Left ventricle myocardium inferior (tissue), 1 donor: ENCODE data around the gene HGF. TPM values are rescaled to one million over a fixed set of nuclear protein-coding genes. Genes with fewer than 3 reads are reported as not detected.
A peak's percentile ranks its signal among the peaks of the same experiment; 100 is the strongest.

ENCODE experiments used
- DNase-seq: peaks from one replicate; pipeline ENCODE4 v3.0.0-alpha.2; 2020
- H3K27ac ChIP-seq: fragments of 200-600 bp; replicated peaks from 2 replicates; pipeline ENCODE4 v1.8.0; 2021
- H3K27me3 ChIP-seq: fragments of 200-600 bp; 2 replicates; pipeline ENCODE4 v1.8.0; 2021; ENCODE audit warnings: low read depth
- H3K36me3 ChIP-seq: fragments of 200-600 bp; 2 replicates; pipeline ENCODE4 v1.8.0; 2021
- H3K4me1 ChIP-seq: fragments of 200-600 bp; 2 replicates; pipeline ENCODE4 v1.8.0; 2021
- H3K4me3 ChIP-seq: fragments of 200-600 bp; 2 replicates; pipeline ENCODE4 v1.8.0; 2021; ENCODE audit warnings: mild to moderate bottlenecking, moderate library complexity
- H3K9me3 ChIP-seq: fragments of 200-600 bp; replicated peaks from 2 replicates; pipeline ENCODE4 v1.8.0; 2021
- intact Hi-C: fragments of 100-400 bp; cut with micrococcal nuclease; formaldehyde crosslinking; loops from one replicate; pipeline ENCODE4 v1.11.0; 2022
- total RNA-seq: library from RNA; stranded (reverse); fragmentation: NEBNext Ultra II Directional; extraction: Animal tissue kit (Norgen Biotek cat#: 25700); gene quantifications from one replicate; pipeline ENCODE4 v1.2.1, GENCODE V29; 2021
- TF ChIP-seq, protein P1 (sequence below): fragments of 200-600 bp; IDR thresholded peaks from 2 replicates; pipeline ENCODE4 v1.8.0; 2021; ENCODE audit warnings: antibody characterized with exemption, mild to moderate bottlenecking, borderline replicate concordance
- donor health status: DM: no; HTN: yes; CAD: no; lungs with severe emphysema.

HGF gene
- total RNA-seq, 1 donor from 2014 or later: 2.3 TPM

DNA sequence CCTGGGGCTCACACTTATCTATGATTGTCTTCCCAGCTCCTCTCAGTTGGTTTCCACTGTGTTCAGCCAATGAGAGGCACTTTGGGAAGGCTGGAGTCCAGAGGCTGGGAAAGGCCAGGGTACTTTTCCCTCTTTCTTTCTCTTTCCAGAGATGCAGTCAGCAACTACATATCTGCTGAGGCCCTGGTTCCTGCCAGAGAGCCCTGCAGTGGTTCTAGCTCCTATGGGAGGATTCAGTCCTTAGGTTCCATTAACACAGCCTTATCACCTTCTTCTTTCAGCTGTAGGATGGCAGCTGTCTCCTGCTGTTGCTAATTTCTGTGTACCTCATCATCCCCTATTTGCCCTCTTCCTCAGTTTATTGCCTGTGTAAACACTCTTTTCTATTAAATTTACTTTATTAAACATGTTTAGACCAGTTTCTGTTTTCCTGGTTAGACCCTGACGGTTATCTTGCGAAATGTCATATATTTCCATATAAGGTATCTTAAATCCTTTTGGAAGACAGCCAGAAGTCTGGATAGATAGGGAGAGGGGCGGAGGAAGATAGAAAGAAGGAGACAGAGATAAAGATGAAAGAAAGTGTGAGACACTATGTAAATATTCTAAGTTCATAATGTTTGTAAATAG, 100.3 kb downstream of the HGF start:
- DNase-seq: no peak
- Histone ChIP-seq H3K4me3 (no peak overlapping the region), H3K4me1 (peaks cover 8% of the 10 kb centered on the region), H3K9me3 (no peaks in the 10 kb centered on the region), H3K27me3 (no peaks in the 10 kb centered on the region), H3K36me3 (no peaks in the 10 kb centered on the region), H3K27ac (no peak overlapping the region)
- TF ChIP-seq, protein P1, sequence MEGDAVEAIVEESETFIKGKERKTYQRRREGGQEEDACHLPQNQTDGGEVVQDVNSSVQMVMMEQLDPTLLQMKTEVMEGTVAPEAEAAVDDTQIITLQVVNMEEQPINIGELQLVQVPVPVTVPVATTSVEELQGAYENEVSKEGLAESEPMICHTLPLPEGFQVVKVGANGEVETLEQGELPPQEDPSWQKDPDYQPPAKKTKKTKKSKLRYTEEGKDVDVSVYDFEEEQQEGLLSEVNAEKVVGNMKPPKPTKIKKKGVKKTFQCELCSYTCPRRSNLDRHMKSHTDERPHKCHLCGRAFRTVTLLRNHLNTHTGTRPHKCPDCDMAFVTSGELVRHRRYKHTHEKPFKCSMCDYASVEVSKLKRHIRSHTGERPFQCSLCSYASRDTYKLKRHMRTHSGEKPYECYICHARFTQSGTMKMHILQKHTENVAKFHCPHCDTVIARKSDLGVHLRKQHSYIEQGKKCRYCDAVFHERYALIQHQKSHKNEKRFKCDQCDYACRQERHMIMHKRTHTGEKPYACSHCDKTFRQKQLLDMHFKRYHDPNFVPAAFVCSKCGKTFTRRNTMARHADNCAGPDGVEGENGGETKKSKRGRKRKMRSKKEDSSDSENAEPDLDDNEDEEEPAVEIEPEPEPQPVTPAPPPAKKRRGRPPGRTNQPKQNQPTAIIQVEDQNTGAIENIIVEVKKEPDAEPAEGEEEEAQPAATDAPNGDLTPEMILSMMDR: no peak
- intact Hi-C loops: no loop called here

DNA sequence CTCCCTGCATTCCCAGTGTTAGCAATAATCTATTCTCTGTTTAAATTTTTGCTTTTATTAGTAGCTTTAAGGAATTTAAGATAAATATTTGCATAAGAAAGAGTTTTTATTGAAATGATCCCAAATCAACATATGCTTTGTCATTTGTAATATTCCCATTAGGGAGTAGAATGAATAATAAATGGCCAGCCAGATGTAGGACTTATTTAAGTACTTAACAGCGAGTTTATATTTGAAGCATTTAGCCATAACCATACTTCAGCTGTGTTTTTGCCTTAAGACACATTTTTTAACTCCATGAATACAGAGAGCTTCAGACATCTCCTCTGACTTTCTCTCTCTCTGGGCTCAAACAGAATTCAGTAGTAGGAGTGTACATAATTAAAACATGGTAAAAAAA, 103.6 kb downstream of the HGF start:
- DNase-seq: no peak
- intact Hi-C loops: no loop called here
- TF ChIP-seq, protein P1: no peak
- no peaks in the 10 kb centered on the region for H3K27me3 ChIP-seq
- no peaks in the 10 kb centered on the region for H3K9me3 ChIP-seq
- H3K27ac ChIP-seq: no peak overlapping the region
- no peak overlapping the region for H3K4me3 ChIP-seq
- no peaks in the 10 kb centered on the region for H3K36me3 ChIP-seq
- no peaks in the 10 kb centered on the region for H3K4me1 ChIP-seq

DNA sequence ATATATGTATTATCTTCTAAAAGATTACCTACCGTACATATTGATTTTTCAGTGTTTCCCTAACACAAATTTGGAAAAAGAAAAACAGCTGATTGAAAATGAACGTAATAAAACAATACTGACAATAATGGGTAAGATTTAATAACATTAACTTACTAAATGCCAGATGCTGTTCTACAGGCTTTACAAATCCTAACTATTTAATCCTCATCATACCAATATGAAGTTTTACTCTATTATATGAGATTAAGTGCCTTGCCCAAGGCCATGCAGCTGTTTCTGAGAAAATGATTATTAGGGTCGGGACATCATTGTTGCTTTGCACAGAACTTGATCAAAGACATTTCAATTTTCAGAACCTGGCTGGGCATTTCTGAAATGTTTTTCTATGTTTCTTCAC, 104.6 kb downstream of the HGF start:
- Histone ChIP-seq H3K9me3 (no peaks in the 10 kb centered on the region), H3K27me3 (no peaks in the 10 kb centered on the region), H3K36me3 (no peaks in the 10 kb centered on the region), H3K4me1 (no peaks in the 10 kb centered on the region), H3K4me3 (no peak overlapping the region), H3K27ac (no peak overlapping the region)
- TF ChIP-seq, protein P1: no peak
- intact Hi-C loops: no loop called here
- no peak for DNase-seq

DNA sequence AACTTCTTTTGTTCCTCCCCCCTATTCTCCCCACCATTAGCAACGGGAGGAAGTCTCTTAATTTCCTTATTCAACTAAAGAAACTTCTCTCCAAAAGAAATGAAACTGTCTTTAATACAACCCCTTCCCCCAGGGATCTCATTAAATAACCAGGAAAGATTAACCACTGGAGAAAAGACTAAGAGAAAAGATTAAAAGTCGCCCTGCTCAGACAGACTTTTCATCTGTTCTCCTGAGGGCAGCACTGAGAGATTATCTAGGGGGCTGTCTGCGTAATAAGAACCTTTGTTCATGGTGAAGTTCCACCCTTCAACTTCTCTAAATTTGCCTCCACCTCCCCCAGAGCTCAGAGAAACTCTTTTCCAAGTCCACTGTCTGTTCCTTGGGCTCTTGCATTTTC, 105.5 kb downstream of the HGF start:
- H3K27me3 ChIP-seq: no peaks in the 10 kb centered on the region
- no peaks in the 10 kb centered on the region for H3K4me1 ChIP-seq
- no peaks in the 10 kb centered on the region for H3K36me3 ChIP-seq
- intact Hi-C loops: no loop called here
- H3K4me3 ChIP-seq: no peak overlapping the region
- no peaks in the 10 kb centered on the region for H3K9me3 ChIP-seq
- peak overlapping the region; percentile 40 for H3K27ac ChIP-seq
- TF ChIP-seq, protein P1: no peak
- DNase-seq: no peak

DNA sequence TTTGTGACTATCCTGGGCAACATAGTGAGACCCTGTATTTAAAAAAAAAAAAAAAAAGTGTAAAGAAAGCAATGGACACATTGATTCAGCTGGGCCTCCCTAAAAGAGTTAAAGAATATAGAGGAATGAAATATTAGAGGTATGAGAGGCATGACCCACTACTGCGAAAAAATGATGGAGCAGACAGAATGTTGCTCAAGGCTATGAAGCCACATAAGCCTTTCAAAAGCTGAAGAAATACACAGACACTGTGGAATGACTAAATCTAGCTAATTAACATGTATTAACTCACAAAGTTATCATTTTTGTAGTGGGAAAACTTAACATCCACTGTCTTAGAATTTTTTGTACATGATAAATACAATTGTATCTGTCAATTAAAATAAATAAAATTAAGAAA, 107.3 kb downstream of the HGF start:
- Histone ChIP-seq H3K4me3 (no peak overlapping the region), H3K9me3 (no peaks in the 10 kb centered on the region), H3K27me3 (no peaks in the 10 kb centered on the region), H3K36me3 (no peaks in the 10 kb centered on the region), H3K27ac (no peak overlapping the region), H3K4me1 (no peaks in the 10 kb centered on the region)
- intact Hi-C loops: no loop called here
- TF ChIP-seq, protein P1: no peak
- no peak for DNase-seq
